M059J (cell line): ENCODE results near the gene TIMM23. TPM values are rescaled to one million over a fixed set of nuclear protein-coding genes. Genes with fewer than 3 reads are reported as not detected.
"Not testable (repeated sequence)": the region's sequence is repeated elsewhere in the genome, so short reads cannot be mapped to it uniquely, and the experiment has no call there.

Experiments
- DNase-seq: peaks from one replicate; pipeline ENCODE4 v3.0.0-alpha.2; 2012; ENCODE audit warnings: low read depth
- total RNA-seq: library from RNA; depleted of rRNA; stranded (reverse); fragments of >200 nt; shearing (Covaris generic); gene quantifications from 2 replicates; pipeline ENCODE4 v1.2.3, GENCODE V29; 2014

The TIMM23 gene
- total RNA-seq, 1 experiment from 2014 or later, result 145 TPM

- no peak for DNase-seq
Observed at GRCh38 chr10:45997557-45997956, 25.3 kb downstream of the TIMM23 start.

GRCh38 chr10:45997994-45998763 lies 25.9 kb downstream of the TIMM23 start:
- DNase-seq, result no peak

DNA sequence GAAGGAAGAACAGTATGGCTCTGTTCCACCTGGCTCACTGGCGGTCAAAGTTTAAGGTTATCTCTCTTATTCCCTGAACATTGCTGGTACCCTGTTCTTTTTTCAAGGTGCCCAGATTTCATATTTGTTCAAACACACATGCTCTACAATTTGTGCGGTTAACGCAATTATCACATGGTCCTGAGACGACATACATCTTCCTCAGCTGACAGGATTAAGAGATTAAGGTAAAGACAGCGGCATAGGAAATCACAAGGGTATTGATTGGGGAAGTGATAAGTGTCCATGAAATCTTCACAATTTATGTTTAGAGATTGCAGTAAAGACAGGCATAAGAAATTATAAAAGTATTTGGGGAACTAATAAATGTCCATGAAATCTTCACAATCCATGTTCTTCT lies 27.7 kb downstream of the TIMM23 start:
- DNase-seq, result not testable (repeated sequence)

DNA sequence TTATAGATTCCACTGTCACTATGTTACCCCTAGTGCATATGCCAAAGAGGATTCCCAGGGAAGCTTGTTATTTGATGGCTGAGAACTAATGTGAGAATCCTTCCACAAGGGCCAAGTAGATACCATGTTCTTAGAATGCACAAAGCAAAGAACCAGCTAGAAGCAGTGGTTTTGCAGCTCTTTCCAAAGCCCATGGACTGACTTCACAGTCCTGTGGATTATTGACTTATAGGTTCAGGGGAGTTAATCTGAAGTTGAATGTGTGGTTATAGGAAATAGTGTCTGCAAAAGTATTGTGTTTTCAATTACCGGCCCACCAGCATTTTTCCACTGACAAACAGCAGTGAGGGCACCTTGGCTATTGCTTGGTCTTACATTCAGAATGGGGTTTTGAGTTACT lies 28.2 kb downstream of the TIMM23 start:
- DNase-seq, result no peak

GRCh38 chr10:46001187-46001756 lies 29.0 kb downstream of the TIMM23 start:
- no peak for DNase-seq

DNA sequence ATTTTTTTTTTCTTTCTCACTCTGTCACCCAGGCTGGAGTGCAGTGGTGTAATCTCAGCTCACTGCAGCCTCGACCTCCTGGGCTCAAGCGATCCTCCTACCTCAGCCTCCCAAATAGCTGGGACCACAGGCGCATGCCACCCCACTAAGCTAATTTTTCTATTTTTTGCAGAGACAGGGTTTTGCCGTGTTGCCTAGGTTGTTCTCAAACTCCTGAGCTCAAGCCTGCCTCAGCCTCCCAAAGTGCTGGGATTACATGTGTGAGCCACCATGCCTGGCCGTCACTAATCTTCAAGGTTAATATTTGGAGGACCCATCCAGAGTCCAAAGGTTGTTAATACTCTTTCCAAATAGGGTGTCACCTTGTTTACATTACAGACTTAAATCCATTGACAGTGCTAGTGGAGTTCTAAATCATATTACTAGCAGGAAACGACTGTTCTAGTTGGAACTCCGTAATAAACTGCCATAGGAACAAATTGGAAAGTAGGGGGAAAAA lies 29.9 kb downstream of the TIMM23 start:
- not testable (repeated sequence) for DNase-seq

DNA sequence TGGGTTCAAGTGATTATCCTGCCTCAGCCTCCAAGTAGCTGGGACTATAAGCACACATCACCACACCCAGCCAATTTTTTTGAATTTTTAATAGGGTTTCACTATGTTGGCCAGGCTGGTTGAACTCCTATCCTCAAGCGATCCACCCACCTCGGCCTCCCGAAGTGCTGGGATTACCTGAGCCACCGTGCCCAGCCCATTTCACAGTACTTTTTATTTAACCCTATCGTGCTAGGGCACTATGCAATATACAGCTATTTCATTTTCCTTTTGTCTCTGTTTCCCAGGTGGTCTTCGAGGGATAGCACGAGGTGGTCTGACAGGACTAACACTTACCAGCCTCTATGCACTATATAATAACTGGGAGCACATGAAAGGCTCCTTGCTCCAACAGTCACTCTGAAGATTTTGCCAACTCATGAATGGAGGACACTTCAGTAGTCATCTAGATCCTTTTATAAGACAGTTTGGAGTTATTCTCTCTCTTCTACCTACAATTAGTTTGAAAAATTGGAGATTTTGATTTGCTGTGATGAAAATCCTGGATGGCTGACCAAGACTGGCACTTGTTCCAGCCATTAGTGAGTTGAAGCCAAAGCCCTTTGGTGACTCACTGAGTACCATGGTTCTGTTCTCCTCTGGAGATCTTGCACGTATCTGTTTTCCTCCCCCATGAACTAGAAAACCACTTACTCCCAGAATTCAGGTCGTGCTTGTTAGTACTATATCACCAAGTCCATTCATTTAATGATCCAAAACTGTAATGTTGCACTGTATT lies 30.8 kb downstream of the TIMM23 start:
- peak; percentile 46 for DNase-seq

DNA sequence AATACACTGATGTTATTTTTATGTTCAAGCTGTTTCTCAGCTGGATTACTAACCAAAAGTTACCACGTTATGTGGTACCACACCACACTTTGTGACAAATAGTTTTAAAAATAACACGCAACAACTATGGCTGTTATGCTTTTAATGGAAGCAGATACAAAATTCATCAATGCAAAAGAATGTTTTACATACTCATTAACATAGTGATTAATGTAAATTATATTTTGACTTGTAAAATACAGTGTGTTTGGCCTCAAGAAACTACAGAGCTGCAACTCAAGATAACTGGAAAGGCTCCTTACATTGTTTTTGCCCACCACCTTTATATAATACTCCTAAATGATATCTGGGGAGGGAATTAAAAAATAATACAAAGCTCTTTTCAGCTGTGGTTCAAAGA lies 32.7 kb downstream of the TIMM23 start:
- DNase-seq, result no peak

DNA sequence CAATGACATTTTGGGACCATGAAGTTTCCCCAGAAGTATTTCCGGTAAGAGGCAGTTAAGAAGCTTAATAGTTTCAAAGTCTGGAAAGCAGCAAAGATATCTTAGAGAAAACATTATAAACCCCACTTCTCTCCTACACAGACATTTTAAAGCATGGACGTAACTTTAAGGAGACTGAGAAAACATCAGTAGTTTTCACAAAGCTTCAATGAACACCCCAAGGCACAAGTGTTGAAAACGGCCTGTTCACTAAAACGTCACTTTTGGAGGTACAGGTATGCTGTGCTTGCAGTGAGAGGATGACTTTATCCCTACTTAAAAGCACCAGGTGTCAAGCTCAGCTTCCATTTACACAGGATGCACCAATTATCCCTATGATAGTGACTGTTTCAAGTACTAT lies 33.1 kb downstream of the TIMM23 start:
- no peak for DNase-seq

DNA sequence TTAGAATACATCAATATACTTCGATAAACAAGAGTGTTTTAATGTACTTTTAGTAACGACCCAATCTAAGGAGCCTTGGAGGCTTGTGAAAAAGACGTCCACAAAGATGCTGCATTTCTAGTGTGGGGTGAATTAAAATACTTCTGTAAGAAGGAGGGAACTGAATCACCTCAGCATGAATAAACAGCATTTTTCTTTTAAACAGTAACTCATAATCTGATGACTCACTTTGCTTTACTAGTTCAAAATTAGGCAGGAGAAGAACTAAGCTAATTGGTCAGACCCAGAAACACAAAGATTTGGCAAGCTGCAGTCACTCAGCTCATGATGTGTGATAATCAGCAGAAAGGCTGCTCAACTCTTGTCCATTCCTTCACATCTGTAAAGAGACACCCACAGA lies 33.9 kb downstream of the TIMM23 start:
- peak; percentile 85 for DNase-seq

DNA sequence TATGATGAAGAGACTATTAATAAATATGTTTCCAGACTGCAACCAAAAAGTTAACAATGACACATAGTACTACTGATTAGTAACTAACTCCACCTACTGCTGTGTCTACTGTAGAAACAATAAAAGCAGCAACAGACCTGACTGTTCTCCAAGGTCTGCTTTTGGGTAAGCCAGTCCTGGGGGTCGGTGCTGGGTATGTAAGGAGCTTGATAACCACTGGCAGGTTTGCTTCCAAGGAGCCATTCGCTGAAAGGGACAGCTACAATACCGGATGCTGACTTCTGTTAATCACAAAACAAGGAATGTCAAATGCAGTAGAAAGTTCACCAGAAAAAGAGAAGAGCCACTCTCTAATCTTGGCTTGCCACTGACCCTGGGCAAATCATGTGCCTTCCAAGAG lies 40.5 kb downstream of the TIMM23 start:
- no peak for DNase-seq

DNA sequence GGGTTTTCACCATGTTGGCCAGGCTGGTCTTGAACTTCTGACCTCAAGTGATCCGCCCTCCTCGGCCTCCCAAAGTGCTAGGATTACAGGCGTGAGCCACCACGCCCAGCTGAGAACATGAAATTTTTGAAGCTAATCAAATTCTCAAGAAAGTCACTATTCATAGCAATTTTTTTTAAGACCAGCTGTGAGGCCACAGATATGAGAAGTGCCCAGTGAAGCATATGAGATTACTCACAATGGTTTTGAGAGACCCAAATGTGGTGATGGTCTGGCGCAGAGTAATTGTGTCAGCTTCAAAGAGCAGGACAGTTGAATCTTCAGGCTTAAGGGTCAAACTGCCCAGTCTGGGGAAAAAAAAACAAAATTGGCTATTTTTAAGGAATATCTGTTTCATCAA lies 41.9 kb downstream of the TIMM23 start:
- DNase-seq, result no peak

DNA sequence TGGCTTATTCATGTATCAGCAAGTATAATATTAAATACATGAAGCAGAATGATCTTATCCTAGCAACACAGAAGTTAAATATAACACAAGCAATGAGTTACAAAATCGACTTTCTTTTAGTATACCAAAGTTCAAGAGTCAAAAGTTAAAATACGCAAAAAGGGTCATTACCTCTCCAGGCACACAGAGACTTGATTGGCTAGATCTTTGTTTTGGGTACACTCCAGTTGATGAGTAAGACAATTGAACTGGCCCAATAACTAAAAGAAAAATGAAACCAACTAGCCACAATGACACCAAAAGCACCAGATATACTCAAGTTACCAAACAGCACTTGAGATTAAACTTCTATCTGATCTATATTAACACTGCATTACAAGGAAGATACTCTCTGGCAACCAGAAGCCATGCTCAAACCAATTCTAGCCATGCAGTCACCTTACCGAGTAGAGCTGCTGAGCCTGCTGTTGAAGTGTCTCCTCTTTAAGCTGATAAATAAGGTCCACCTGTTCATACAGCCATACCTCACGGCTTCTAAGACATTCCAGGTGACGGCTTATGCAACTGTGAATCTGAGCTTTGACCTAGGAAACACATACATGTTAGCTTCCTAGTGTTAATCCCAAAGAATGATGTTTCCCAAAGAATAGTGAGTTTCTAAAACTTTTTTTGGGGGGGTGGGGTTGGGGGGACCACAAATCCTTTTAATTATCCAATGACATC lies 42.6 kb downstream of the TIMM23 start:
- peak; percentile 30 for DNase-seq

- no peak for DNase-seq
Observed at GRCh38 chr10:46016190-46016589, 43.9 kb downstream of the TIMM23 start.

DNA sequence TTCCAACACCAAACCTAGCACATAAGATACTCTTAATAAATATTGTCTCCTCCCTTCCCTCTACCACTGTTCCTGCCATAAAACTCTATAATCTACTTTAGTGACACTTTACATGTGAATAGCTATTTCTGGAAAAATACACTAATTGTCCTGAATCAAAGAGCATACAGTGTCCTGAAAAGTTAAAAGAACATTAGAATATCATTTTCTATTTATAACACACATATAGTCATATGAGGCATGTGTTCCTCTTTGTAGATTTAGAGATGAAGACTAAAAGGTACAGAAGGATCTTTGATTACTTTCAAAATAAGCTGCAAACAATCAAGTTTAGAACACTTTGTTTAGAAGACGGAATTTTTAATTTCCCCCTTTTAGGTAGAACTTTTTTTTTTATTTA lies 44.5 kb downstream of the TIMM23 start:
- DNase-seq, result no peak

GRCh38 chr10:46017733-46018132 lies 45.4 kb downstream of the TIMM23 start:
- no peak for DNase-seq

DNA sequence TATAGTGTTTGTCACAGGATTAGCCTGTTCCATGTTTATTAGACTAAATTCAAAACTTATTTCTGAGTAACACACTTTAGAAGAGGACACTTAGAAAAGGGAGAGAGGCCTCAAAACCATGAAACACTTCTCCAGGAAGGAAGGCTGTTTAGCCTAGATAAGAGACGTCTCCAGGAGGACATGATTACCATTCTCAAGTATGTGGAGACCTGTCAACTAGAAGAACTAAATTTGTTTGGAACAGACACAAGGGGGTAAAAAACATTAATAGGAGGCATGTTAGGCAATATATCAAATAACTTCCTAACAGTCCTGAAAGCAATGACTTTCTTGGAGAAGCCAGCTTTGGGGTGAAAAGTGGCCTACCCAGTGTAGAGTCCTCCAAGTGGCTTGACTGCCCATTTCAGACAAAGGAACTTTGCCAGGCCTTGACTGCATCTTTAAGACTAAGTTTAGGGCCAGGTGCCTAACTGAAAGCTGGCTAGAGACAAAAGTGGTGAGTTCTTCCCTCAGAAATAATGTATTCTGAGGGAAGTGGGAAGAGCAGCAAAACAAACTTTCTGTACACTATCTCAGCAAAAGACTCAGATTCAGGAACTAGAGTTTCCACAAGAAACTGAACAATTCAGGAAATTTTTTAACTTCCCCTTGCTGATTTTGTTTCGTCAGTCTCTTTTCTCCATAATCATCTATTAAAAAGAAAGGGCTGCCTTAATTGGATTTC lies 46.3 kb downstream of the TIMM23 start:
- no peak for DNase-seq

GRCh38 chr10:46019177-46019528 lies 46.9 kb downstream of the TIMM23 start:
- no peak for DNase-seq

DNA sequence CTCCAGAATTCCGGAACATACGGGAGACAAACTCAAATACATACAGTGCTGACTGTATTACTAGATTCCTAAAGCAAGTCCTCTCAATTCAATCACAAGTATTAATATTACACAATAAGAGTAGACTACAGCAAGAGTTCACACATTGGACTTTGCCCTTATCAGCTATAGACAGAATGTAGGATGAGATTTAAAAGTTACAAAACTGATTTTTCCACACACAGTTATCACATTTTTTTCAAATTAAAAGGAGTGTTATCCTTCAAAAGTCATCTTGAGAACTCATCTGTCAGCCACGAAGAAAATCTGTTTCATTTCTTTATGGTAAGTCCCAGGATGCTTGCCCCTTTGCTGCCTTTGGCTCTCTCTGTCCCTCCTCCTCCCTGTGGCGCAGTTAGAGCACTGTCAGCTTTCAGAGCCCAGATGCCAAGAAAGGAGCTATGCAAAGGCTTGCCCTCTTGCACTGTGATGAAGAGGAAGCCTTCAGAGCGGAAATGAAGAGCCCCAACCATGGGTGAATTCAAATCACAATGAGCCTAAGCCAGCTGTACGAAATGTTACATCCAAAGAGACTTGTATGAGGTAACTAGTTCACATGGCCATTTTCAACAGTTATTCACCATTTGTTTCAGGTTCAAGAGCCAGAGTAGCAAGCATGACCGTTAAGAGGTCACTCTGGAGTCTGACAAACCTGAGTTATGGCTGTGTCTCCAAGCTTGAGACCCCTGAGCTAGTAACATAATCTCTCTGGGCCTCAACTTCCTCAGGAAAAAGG lies 47.5 kb downstream of the TIMM23 start:
- DNase-seq, result no peak

GRCh38 chr10:46020344-46020657 lies 48.0 kb downstream of the TIMM23 start:
- no peak for DNase-seq
